Memory B cell (primary cell): ENCODE measurements around the gene TCAP.
"Not testable (repeated sequence)": the region's sequence is repeated elsewhere in the genome, so short reads cannot be mapped to it uniquely, and the experiment has no call there.

ENCODE experiments used
- ATAC-seq: fragments of 150-1000 bp; cut with Tn5 transposase; 2 replicates; pipeline ENCODE4 v1.10.0; 2021; ENCODE audit warnings: low read depth, mild to moderate bottlenecking, moderate library complexity
- DNase-seq, 2 donors: peaks; one replicate each; pipeline ENCODE4 v3.0.0; 2022; ENCODE audit warnings: low spot score in 2 of 2
- H3K27ac Mint-ChIP-seq: one replicate; pipeline ENCODE4 v1.8.0; 2022; ENCODE audit warnings: mild to moderate bottlenecking, moderate library complexity, mixed read lengths
- H3K27me3 Mint-ChIP-seq: one replicate; pipeline ENCODE4 v1.8.0; 2022; ENCODE audit warnings: mixed read lengths
- H3K36me3 Mint-ChIP-seq: one replicate; pipeline ENCODE4 v1.8.0; 2022; ENCODE audit warnings: mild to moderate bottlenecking, mixed read lengths
- H3K4me1 Mint-ChIP-seq: one replicate; pipeline ENCODE4 v1.8.0; 2022; ENCODE audit warnings: mixed read lengths
- H3K4me3 Mint-ChIP-seq: one replicate; pipeline ENCODE4 v1.8.0; 2022; ENCODE audit warnings: mild to moderate bottlenecking, moderate library complexity, mixed read lengths
- H3K9me3 Mint-ChIP-seq: one replicate; pipeline ENCODE4 v1.8.0; 2022; ENCODE audit warnings: mixed read lengths

Gene TCAP

DNA sequence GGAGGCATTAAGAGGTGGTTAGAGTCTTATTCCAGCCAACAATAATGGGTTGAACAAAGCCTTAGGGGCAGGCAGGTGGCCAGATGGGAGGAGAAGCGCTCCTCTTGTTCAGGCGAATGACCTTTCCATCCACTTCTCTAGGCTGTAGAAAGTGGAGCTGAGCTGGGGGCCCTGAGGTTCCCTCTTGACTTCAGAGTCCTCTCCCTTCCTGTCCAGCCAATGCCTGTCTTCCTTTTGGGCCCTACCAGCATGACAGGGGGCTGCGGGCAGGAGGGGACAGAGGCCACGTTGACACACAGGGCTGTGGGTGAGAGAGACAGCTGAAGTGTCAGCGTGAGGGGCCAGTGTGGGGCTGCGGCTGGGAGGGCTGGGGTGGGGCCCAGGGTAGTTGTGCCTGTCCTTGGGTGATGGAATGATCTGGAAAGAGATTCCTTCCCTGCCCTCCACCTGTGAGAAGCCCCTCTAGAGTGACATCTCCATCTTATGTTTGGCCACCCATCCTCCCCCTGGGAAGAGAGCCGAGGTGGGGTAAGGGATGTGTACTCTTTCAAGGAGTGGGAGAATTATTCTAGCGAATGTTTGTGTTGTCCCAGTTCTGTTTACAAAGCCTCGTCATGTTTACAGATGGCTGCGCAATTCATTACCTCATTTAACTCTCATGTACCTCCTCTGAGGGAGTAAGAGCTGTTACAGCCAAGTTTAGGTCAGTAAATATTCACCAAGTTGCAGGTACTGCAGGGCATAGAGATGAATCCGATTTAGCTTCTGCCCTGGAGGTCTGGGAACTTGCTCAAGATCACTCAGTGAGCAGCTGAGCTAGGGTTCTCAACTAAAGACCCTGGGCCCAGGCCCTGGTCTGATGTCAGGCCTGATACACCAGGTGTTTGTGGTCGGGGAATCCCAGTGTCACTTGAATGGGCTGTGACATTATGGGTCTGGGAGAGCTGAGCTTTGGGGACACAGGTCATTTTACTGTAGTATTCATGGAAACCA is 38.0 kb downstream of the TCAP start:
- ATAC-seq, result peak; percentile 88
- H3K36me3 Mint-ChIP-seq, result peaks cover 2% of the 10 kb centered on the region
- H3K4me1 Mint-ChIP-seq, result peaks cover 14% of the 10 kb centered on the region
- H3K4me3 Mint-ChIP-seq, result no peak overlapping the region
- no peak for DNase-seq
- peak overlapping the region; percentile 29 for H3K27ac Mint-ChIP-seq
- H3K27me3 Mint-ChIP-seq, result peaks cover 19% of the 10 kb centered on the region
- no peaks in the 10 kb centered on the region for H3K9me3 Mint-ChIP-seq

DNA sequence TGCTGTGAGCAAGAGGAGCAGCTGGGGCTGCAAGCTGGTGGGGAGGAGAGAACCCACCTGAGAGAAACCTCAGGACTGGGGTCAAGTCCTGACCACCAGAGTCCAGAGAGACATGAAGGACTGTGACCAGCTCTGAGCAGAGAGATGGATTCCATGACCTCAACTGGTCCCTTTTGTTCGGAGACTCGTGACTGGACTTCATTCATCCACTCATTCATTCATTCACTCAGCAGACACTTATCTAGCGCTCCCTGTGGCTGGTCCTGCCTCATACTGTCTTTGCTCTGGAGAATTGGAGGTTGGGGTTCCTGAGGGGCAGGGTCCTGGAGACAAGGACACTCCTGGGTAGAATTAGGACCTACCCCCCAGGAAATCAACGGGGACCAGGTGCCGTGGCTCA is 38.8 kb downstream of the TCAP start:
- DNase-seq, result no peak
- ATAC-seq, result no peak
- Mint-ChIP-seq H3K9me3 (no peaks in the 10 kb centered on the region), H3K4me1 (peaks cover 14% of the 10 kb centered on the region), H3K4me3 (no peak overlapping the region), H3K27me3 (peaks cover 19% of the 10 kb centered on the region), H3K36me3 (peaks cover 2% of the 10 kb centered on the region), H3K27ac (peak overlapping the region; percentile 29)

DNA sequence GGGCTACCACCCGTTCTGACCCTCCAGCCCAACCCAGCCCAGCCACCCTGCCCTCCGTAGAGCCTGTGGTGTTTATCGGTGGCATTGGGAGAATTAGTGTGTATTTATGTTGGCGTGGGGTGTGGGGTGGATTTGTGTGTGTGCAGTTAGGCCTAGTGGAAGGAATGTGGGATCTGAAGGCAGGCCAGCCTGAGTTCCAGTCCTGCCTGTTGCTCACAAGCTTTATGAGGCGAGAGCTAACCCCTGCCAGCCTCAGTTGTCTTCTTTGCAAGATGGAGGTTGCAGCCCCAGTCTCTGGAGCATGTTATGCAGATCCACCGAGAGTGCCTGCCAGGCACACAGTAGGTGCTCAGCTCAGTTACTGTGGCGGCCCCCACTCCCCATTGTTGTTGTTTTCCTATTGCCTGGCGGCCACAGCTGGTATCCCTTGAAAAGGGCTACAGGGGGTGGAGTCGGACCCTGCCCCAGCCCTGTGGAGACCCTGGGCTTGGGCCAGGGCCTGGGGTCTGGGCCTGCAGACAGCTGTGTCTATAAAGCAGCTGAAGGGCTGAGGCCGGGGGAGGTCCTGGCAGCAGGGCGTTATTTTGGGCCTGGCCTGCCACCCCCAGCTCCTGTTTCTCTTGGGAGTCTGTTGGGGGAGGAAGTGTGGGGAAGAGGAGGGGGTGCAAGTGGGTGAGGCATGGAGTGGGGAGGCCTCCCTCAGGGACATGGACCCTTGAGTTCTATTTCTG is 39.8 kb downstream of the TCAP start:
- H3K4me3 Mint-ChIP-seq, result no peak overlapping the region
- H3K27ac Mint-ChIP-seq, result no peak overlapping the region
- H3K36me3 Mint-ChIP-seq, result no peaks in the 10 kb centered on the region
- peaks cover 14% of the 10 kb centered on the region for H3K4me1 Mint-ChIP-seq
- DNase-seq (no peak), ATAC-seq (no peak)
- H3K27me3 Mint-ChIP-seq, result peaks cover 10% of the 10 kb centered on the region
- H3K9me3 Mint-ChIP-seq, result no peaks in the 10 kb centered on the region

DNA sequence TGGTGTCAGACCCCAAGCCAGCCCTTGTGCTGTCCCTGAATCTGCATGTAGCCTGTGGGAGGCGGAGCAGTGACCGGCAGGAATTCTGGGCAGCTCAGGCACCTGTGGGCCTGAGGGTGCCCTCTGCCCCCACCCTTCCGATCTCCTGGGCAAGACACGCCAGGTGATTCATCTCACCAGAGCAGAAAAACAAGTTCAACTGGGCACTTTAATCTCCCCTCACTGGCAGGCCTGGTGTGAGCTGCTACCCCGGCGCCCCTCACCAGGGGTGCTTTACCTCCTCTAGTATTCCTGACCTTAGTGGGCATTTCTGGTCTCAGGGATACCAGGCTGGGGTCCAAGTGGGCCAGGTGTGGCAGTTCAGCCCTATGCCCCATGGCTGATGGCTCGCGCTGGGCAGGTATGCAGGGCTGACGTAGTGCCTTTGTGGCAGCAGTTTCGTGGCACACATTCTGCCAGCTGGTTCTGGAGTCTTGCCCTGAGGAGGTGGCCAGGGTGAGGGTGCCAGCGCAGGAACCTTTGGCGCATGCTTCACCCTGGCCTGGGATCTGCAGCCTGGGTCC is 40.7 kb downstream of the TCAP start:
- Mint-ChIP-seq H3K27ac (no peak overlapping the region), H3K36me3 (no peaks in the 10 kb centered on the region), H3K4me3 (no peak overlapping the region), H3K9me3 (no peaks in the 10 kb centered on the region), H3K27me3 (peaks cover 8% of the 10 kb centered on the region), H3K4me1 (peaks cover 14% of the 10 kb centered on the region)
- DNase-seq, result no peak
- no peak for ATAC-seq

DNA sequence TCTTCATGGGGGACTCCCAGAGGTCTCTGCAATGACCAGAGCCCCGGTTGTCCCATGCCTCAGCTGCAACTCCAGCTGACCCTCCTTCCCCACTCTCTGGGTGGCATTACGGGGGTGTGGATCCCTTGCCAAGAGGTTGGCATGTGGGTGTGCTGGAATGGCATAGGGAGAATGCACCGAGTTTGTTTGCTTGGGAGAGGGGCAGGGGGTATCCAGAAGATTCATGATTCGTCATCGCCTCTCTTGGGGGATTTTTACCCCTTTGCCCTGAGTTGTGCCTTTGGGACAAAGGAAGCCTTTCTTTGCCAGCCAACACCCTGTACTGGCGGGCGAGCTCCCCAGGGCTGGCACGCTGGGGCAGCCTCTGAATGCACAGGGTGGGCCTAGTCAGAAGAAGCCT is 41.2 kb downstream of the TCAP start:
- Mint-ChIP-seq H3K27me3 (peaks cover 4% of the 10 kb centered on the region), H3K36me3 (no peaks in the 10 kb centered on the region), H3K27ac (no peak overlapping the region), H3K4me3 (no peak overlapping the region), H3K4me1 (peaks cover 14% of the 10 kb centered on the region), H3K9me3 (no peaks in the 10 kb centered on the region)
- ATAC-seq (no peak), DNase-seq (no peak)

DNA sequence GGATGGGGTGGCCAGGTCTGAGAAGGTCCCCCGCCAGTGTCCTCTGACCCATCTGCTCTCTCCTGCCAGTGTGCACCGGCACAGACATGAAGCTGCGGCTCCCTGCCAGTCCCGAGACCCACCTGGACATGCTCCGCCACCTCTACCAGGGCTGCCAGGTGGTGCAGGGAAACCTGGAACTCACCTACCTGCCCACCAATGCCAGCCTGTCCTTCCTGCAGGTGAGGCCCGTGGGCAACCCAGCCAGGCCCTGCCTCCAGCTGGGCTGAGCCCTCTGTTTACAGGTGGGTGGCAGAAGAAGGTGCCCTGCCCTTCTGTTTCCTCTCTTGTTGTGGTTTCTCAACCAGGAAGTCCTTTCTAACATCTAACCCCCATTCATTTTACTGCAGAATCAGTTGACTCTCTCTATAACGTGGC is 41.8 kb downstream of the TCAP start:
- ATAC-seq (no peak), DNase-seq (no peak)
- no peaks in the 10 kb centered on the region for H3K36me3 Mint-ChIP-seq
- H3K9me3 Mint-ChIP-seq, result no peaks in the 10 kb centered on the region
- no peak overlapping the region for H3K4me3 Mint-ChIP-seq
- H3K4me1 Mint-ChIP-seq, result peaks cover 14% of the 10 kb centered on the region
- no peaks in the 10 kb centered on the region for H3K27me3 Mint-ChIP-seq
- H3K27ac Mint-ChIP-seq, result no peak overlapping the region

DNA sequence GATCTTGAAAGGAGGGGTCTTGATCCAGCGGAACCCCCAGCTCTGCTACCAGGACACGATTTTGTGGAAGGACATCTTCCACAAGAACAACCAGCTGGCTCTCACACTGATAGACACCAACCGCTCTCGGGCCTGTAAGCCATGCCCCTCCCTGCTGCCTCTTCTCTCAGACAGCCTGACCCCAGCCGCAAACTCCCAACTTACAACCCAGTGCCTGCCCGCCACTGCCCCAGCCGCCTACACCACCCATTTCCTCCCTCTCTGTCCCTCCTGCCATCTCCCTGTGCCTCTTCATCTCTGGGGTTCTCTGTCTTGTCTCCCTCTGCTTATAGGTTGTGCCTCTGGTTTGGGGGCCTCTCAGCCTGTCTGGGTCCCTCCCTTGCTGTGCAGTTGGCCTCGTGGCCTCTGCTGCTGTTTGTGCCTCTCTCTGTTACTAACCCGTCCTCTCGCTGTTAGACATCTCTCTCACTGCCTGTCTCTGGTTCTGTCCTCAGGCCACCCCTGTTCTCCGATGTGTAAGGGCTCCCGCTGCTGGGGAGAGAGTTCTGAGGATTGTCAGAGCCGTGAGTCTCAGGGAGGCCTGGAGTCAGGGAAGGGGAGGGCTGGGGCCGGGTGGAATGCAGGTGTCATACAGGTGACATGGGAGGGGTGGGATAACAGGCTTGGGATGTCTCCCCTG is 44.3 kb downstream of the TCAP start:
- Mint-ChIP-seq H3K4me1 (peaks cover 9% of the 10 kb centered on the region), H3K27me3 (peaks cover 2% of the 10 kb centered on the region), H3K4me3 (no peak overlapping the region), H3K36me3 (no peaks in the 10 kb centered on the region), H3K27ac (no peak overlapping the region), H3K9me3 (no peaks in the 10 kb centered on the region)
- no peak for ATAC-seq
- DNase-seq, result no peak

DNA sequence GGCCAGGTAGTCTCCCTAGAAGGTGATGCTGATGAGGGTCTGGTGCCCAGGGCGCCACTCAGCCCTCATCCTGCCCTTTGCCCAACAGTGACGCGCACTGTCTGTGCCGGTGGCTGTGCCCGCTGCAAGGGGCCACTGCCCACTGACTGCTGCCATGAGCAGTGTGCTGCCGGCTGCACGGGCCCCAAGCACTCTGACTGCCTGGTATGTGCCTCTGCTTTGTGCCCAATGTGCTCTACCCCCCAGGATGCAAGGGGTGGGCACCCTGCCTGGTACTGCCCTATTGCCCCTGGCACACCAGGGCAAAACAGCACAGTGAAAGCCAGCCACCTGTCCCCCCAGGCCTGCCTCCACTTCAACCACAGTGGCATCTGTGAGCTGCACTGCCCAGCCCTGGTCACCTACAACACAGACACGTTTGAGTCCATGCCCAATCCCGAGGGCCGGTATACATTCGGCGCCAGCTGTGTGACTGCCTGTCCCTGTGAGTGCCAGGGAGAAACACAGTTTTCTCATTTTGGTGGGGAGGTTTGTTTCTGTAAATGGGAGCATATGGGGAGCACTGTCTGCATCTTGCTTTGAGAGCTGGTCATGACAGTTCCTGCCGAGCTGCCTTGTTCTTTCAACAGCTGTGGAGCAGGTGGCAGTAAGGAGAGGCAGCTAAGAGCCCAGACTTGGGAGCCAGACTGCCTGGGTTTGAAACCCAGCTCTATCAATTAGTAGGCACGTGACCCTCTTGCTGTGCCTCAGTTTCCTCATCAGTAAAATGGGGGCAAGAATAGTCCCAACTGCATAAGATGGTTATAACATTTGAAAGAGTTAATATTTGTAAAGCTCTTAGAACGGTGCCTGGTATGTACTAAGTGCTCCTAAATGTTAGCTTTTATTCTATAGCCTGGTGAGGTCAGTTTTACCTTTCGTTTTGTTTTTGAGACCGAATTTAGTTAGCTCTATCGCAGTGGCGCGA is 45.1 kb downstream of the TCAP start:
- Mint-ChIP-seq H3K36me3 (peaks cover under 1% of the 10 kb centered on the region), H3K4me3 (no peak overlapping the region), H3K4me1 (peaks cover 9% of the 10 kb centered on the region), H3K9me3 (no peaks in the 10 kb centered on the region), H3K27me3 (peaks cover 2% of the 10 kb centered on the region), H3K27ac (no peak overlapping the region)
- ATAC-seq, result no peak
- no peak for DNase-seq

DNA sequence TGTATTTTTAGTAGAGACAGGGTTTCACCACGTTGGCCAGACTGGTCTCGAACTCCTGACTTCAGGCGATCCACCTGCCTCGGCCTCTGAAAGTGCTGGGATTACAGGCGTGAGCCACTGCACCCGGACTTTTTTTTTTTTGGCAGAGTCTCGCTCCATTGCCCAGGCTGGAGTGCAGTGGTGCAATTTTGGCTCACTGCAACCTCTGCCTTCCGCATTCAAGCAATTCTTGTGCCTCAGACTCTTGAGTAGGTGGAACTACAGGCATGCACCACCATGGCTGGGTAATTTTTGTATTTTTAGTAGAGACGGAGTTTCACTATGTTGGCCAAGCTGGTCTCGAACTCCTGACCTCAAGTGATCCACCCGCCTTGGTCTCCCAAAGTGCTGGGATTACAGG is 45.9 kb downstream of the TCAP start:
- H3K27me3 Mint-ChIP-seq, H3K9me3 Mint-ChIP-seq, H3K4me1 Mint-ChIP-seq, H3K4me3 Mint-ChIP-seq, ATAC-seq, H3K27ac Mint-ChIP-seq, DNase-seq, H3K36me3 Mint-ChIP-seq: not testable (repeated sequence)

DNA sequence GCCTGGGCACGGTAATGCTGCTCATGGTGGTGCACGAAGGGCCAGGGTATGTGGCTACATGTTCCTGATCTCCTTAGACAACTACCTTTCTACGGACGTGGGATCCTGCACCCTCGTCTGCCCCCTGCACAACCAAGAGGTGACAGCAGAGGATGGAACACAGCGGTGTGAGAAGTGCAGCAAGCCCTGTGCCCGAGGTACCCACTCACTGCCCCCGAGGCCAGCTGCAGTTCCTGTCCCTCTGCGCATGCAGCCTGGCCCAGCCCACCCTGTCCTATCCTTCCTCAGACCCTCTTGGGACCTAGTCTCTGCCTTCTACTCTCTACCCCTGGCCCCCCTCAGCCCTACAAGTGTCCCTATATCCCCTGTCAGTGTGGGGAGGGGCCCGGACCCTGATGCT is 46.7 kb downstream of the TCAP start:
- no peak for DNase-seq
- Mint-ChIP-seq H3K4me1 (peaks cover 9% of the 10 kb centered on the region), H3K4me3 (no peak overlapping the region), H3K27me3 (peaks cover 2% of the 10 kb centered on the region), H3K9me3 (no peaks in the 10 kb centered on the region), H3K27ac (no peak overlapping the region), H3K36me3 (peaks cover 2% of the 10 kb centered on the region)
- ATAC-seq, result no peak

DNA sequence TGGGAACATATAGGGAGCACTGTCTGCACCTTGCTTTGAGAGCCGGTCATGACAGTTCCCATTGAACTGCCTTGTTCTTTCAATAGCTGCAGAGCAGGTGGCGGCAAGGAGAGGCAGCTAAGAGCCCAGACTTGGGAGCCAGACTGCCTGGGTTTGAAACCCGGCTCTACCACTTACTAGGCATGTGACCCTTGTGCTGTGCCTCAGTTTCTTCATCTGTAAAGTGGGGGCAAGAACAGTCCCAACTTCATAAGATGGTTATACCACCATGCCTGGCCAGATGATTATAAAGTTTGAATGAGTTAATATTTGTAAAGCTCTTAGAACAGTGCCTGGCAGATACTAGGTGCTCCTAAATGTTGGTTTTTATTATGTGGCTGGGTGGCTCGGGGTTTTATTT is 49.1 kb downstream of the TCAP start:
- Mint-ChIP-seq H3K36me3 (peaks cover 2% of the 10 kb centered on the region), H3K4me3 (no peak overlapping the region), H3K27ac (no peak overlapping the region), H3K4me1 (peaks cover 5% of the 10 kb centered on the region), H3K27me3 (peaks cover 2% of the 10 kb centered on the region), H3K9me3 (no peaks in the 10 kb centered on the region)
- DNase-seq (no peak), ATAC-seq (no peak)

DNA sequence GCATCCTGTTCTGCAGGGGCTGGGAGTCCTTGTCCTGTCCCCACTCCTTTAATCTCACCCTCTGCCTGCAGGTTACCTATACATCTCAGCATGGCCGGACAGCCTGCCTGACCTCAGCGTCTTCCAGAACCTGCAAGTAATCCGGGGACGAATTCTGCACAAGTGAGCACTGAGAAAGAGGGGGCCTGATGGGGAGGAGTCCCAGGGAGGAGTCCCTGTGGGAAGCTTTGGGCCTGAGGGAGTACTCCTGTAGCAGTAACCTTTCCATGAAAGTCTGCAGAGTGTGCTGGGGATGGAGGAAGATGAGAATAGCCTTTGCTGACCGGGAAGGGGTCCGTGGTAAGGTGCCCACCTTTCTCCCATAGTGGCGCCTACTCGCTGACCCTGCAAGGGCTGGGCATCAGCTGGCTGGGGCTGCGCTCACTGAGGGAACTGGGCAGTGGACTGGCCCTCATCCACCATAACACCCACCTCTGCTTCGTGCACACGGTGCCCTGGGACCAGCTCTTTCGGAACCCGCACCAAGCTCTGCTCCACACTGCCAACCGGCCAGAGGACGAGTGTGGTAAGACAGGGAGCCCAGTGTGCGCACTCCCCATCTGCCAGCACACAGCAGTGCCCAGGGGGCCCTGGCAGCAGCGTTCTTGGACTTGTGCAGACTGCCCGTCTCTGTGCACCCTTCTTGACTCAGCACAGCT is 50.4 kb downstream of the TCAP start:
- DNase-seq (no peak), ATAC-seq (no peak)
- Mint-ChIP-seq H3K9me3 (no peaks in the 10 kb centered on the region), H3K4me1 (no peaks in the 10 kb centered on the region), H3K27ac (no peak overlapping the region), H3K36me3 (peaks cover 2% of the 10 kb centered on the region), H3K4me3 (no peak overlapping the region), H3K27me3 (peaks cover 2% of the 10 kb centered on the region)
